GM10248 (cell line): ENCODE results near the gene CHD9.

Source experiments
- CTCF ChIA-PET: fragments of 300-600 bp; sonication (Branson Sonifier 250); formaldehyde crosslinking; extraction: SDS; loops from one replicate; lab custom pipeline; 2021; ENCODE audit warnings: antibody characterized with exemption; lab: Yijun Ruan, JAX
- POLR2A ChIA-PET: fragments of 350-650 bp; sonication (Branson Sonifier 250); formaldehyde crosslinking; extraction: SDS; loops from one replicate; lab custom pipeline; 2020; ENCODE audit warnings: antibody characterized with exemption; lab: Yijun Ruan, JAX
- DNase-seq: peaks from one replicate; pipeline ENCODE4 v3.0.0; 2012; ENCODE audit errors: extremely low spot score
- CTCF ChIP-seq: IDR thresholded peaks from 2 replicates; pipeline ENCODE4 v1.5.1; 2012; ENCODE audit warnings: mild to moderate bottlenecking, low read depth; ENCODE audit errors: extremely low read depth, missing control alignments, control extremely low read depth

Gene CHD9

DNA sequence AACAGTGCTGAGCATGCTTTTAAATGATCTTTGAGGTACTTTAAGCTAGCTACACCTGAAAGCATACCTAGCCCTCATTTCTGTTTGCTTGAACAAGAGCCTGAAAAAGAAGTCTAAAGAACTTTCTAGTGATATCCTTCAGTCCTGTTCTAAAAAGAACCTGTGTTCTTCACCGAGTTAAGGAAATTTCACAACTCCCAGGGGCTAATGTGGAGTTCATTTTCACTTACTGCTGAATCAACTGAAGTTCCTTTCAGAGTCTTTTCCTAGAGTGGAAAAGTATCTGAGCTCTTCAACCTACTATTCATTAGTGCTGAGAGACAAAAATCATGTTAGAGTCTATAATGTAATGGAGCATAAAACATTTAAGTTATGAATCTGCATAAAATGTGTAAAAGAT lies 66.9 kb downstream of the CHD9 start:
- no peak for TF ChIP-seq CTCF
- no peak for DNase-seq
- ChIA-PET CTCF (interaction anchor here (0.8 to 1.6 kb wide), 7 partner anchors 8 to 66 kb away, joined by 3 to 10 read pairs (median 4); partner anchors contain the start of gene CHD9), POLR2A (no interaction called here)

GRCh38 chr16:53123747-53124146 lies 69.0 kb downstream of the CHD9 start:
- POLR2A ChIA-PET: no interaction called here
- CTCF ChIA-PET: interaction anchor here (0.9 kb wide), 1 partner anchor 69 kb away, joined by 3 read pairs; the partner anchor contains the start of gene CHD9
- DNase-seq: no peak
- TF ChIP-seq CTCF: no peak

GRCh38 chr16:53126390-53126789 lies 71.6 kb downstream of the CHD9 start:
- POLR2A ChIA-PET: no interaction called here
- CTCF ChIA-PET: interaction anchor here (1.3 to 1.5 kb wide), 4 partner anchors 15 to 81 kb away, joined by 3 to 5 read pairs (median 4); partner anchors contain the start of gene CHD9
- no peak for TF ChIP-seq CTCF

GRCh38 chr16:53129281-53130158 lies 74.7 kb downstream of the CHD9 start:
- ChIA-PET POLR2A (no interaction called here), CTCF (interaction anchor here (0.6 to 2.1 kb wide), 22 partner anchors 8 to 111 kb away, joined by 3 to 12 read pairs (median 4); no protein-coding TSS in a partner anchor)
- no peak for DNase-seq
- TF ChIP-seq CTCF: no peak

More at GRCh38 chr16:53126390-53126789, 71.6 kb downstream of the CHD9 start:
- no peak for DNase-seq

DNA sequence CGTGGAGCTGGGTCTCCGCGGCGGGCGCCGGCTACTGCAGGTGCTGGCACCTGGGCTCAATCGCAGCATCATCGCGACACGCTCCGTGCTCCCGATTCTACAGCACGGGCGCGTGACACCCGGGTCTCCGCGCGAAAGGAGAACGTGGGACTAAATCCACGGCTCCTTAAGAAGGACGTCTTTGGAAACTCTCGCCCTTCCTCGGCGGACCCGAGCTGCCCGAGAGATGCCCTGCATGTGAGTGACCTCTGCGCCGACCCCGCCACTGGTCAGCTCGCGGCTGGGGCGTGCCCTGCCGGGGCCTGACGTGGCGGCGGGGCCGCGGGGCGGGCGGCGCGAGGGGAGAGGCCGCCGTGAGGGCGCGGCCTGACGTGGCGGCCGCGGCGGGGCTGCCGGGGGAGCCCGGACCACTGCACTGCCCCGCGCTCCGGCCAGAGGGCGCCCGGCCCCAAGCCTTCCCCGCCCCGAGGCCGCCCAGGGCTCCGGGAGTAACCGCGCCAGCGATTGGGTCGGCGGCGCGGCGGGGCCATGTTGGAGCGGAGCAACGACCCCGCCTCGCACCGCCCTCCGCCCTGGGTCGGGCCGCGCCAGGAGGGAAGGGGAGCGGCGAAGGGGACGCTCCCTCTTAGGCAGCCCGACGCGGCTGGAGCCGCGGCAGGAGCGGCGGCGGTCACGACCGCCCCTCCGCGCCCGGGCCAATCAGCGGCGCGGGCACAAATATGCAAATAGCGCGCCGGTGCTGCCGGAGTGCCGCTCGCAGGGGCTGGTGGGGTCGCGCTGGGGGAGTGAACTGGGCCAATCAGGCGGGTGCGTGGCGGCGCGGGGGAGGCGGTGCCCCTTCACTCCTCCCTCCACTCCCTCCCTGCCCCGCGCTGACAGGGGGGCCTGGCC lies 75.6 kb downstream of the CHD9 start:
- peak; percentile 74 for TF ChIP-seq CTCF
- POLR2A ChIA-PET: interaction anchor here (0.5 to 0.6 kb wide), 2 partner anchors 31 to 392 kb away, joined by 3 read pairs; no protein-coding TSS in a partner anchor
- DNase-seq: peak; percentile 96
- CTCF ChIA-PET: interaction anchor here (0.6 to 2.1 kb wide), 22 partner anchors 9 to 110 kb away, joined by 3 to 12 read pairs (median 4); no protein-coding TSS in a partner anchor

- TF ChIP-seq CTCF: no peak
- CTCF ChIA-PET: no interaction called here
- POLR2A ChIA-PET: no interaction called here
- DNase-seq: no peak
Measured at GRCh38 chr16:53131050-53131362, 76.2 kb downstream of the CHD9 start.
